ENCODE data around the gene TIMP2.

Gene TIMP2

GRCh38 chr17:78804777-78805176, 120.4 kb downstream of the TIMP2 start:
- no peak for DNase-seq

GRCh38 chr17:78803186-78803845, 121.9 kb downstream of the TIMP2 start:
- DNase-seq, result no peak

All from 8988T (cell line).